Neural cell (in vitro differentiated cells): ENCODE measurements around the gene GDF7. TPM values are rescaled to one million over a fixed set of nuclear protein-coding genes. Genes with fewer than 3 reads are reported as not detected.

Experiments used
- H2AFZ ChIP-seq: fragments of 200-600, 300-800 bp; sonication (generic), shearing (Covaris generic); 2 replicates; pipeline ENCODE4 v1.6.0; 2014; ENCODE audit warnings: low read depth, mild to moderate bottlenecking, antibody characterized with exemption, low read length, moderate library complexity
- H3F3A ChIP-seq: fragments of 200-600 bp; shearing (Covaris generic); 2 replicates; pipeline ENCODE4 v1.6.1; 2016; ENCODE audit warnings: mild to moderate bottlenecking, moderate library complexity, mixed read lengths, antibody characterized with exemption, low read length; ENCODE audit not compliant: insufficient read depth, poor library complexity, severe bottlenecking
- H3K27ac ChIP-seq: fragments of 200-600, 300-800 bp; sonication (generic), shearing (Covaris generic); 2 replicates; pipeline ENCODE4 v1.5.1; 2014; ENCODE audit warnings: mild to moderate bottlenecking, low read length, moderate library complexity
- H3K27me3 ChIP-seq: fragments of 300-800, 200-600 bp; sonication (generic), shearing (Covaris generic); 2 replicates; pipeline ENCODE4 v1.6.0; 2014; ENCODE audit warnings: mild to moderate bottlenecking, low read depth, low read length, moderate library complexity; ENCODE audit not compliant: insufficient read depth
- H3K36me3 ChIP-seq: fragments of 300-800, 200-600 bp; sonication (generic), shearing (Covaris generic); 2 replicates; pipeline ENCODE4 v1.5.1; 2014; ENCODE audit warnings: mild to moderate bottlenecking, antibody characterized with exemption, low read length, moderate library complexity; ENCODE audit not compliant: insufficient read depth
- H3K4me2 ChIP-seq: fragments of 300-800, 200-600 bp; sonication (generic), shearing (Covaris generic); 2 replicates; pipeline ENCODE4 v1.6.0; 2014; ENCODE audit warnings: mild to moderate bottlenecking, low read length
- H3K4me3 ChIP-seq: fragments of 300-800, 200-600 bp; sonication (generic), shearing (Covaris generic); 2 replicates; pipeline ENCODE4 v1.5.1; 2014; ENCODE audit warnings: mild to moderate bottlenecking, low read length, moderate library complexity
- H3K79me2 ChIP-seq: fragments of 200-600 bp; shearing (Covaris generic); replicated peaks from 2 replicates; pipeline ENCODE4 v1.6.0; 2014; ENCODE audit warnings: mild to moderate bottlenecking, low read length, moderate library complexity; ENCODE audit not compliant: insufficient read depth
- H3K9ac ChIP-seq: fragments of 300-800, 200-600 bp; sonication (generic), shearing (Covaris generic); 2 replicates; pipeline ENCODE4 v1.6.1; 2016; ENCODE audit warnings: mild to moderate bottlenecking, low read length, mixed read lengths
- H3K9me2 ChIP-seq: fragments of 200-600 bp; shearing (Covaris generic); 2 replicates; pipeline ENCODE4 v1.6.1; 2016; ENCODE audit warnings: mild to moderate bottlenecking, low read length, mixed read lengths; ENCODE audit not compliant: insufficient read depth
- H3K9me3 ChIP-seq: fragments of 200-600, 300-800 bp; sonication (generic), shearing (Covaris generic); 2 replicates; pipeline ENCODE4 v1.6.1; 2016; ENCODE audit warnings: mild to moderate bottlenecking, mixed run types, low read length, moderate library complexity, mixed read lengths
- H4K20me1 ChIP-seq: fragments of 200-600 bp; shearing (Covaris generic); 2 replicates; pipeline ENCODE4 v1.6.1; 2016; ENCODE audit warnings: mild to moderate bottlenecking, mixed run types; ENCODE audit not compliant: insufficient read depth
- CTCF ChIP-seq: fragments of 450-650 bp; IDR thresholded peaks from 2 replicates; pipeline ENCODE4 v1.5.1; 2014; ENCODE audit warnings: antibody characterized with exemption, mild to moderate bottlenecking, moderate library complexity; ENCODE audit not compliant: poor library complexity, severe bottlenecking
- EP300 ChIP-seq: fragments of 450-650 bp; conservative IDR thresholded peaks from 2 replicates; pipeline ENCODE4 v1.6.1; 2014; ENCODE audit warnings: antibody characterized with exemption, mild to moderate bottlenecking, moderate library complexity; ENCODE audit not compliant: poor library complexity, severe bottlenecking
- EZH2 ChIP-seq: fragments of 200-600, 300-800 bp; shearing (Covaris generic), sonication (generic); IDR thresholded peaks from 2 replicates; pipeline ENCODE4 v1.6.1; 2014; ENCODE audit warnings: antibody characterized with exemption, low read length, borderline replicate concordance, mild to moderate bottlenecking; ENCODE audit not compliant: insufficient read depth, poor library complexity, severe bottlenecking
- MXI1 ChIP-seq: fragments of 450-650 bp; conservative IDR thresholded peaks from 2 replicates; pipeline ENCODE4 v1.6.1; 2014; ENCODE audit warnings: antibody characterized with exemption, mild to moderate bottlenecking; ENCODE audit not compliant: poor library complexity, severe bottlenecking
- POLR2AphosphoS5 ChIP-seq: IDR thresholded peaks from 2 replicates; pipeline ENCODE4 v1.6.1; 2012
- RAD21 ChIP-seq: fragments of 450-650 bp; conservative IDR thresholded peaks from 2 replicates; pipeline ENCODE4 v1.6.1; 2014; ENCODE audit warnings: antibody characterized with exemption, mild to moderate bottlenecking, moderate library complexity
- REST ChIP-seq: IDR thresholded peaks from 2 replicates; pipeline ENCODE4 v1.6.1; 2012; ENCODE audit warnings: borderline replicate concordance
- SMC3 ChIP-seq: fragments of 450-650 bp; conservative IDR thresholded peaks from 2 replicates; pipeline ENCODE4 v1.6.1; 2014; ENCODE audit warnings: antibody characterized with exemption, mild to moderate bottlenecking, moderate library complexity; ENCODE audit not compliant: poor library complexity
- TAF1 ChIP-seq: IDR thresholded peaks from 2 replicates; pipeline ENCODE4 v1.6.1; 2012; ENCODE audit warnings: low read depth
- polyA plus RNA-seq: library from polyadenylated mRNA; depleted of rRNA; stranded (reverse); fragments of >200 nt; gene quantifications from 2 replicates; pipeline ENCODE4 v1.2.3, GENCODE V29; 2014

The GDF7 gene
- polyA plus RNA-seq, 1 donor from 2014 or later, result 0.38 TPM

GRCh38 chr2:20704886-20705285 lies 37.9 kb downstream of the GDF7 start:
- no peak for TF ChIP-seq RAD21
- no peak for TF ChIP-seq EZH2
- no peak for TF ChIP-seq MXI1
- no peak for TF ChIP-seq CTCF
- no peak for TF ChIP-seq REST
- Histone ChIP-seq H4K20me1 (no peaks in the 10 kb centered on the region), H3K4me2 (no peak overlapping the region), H3K36me3 (no peaks in the 10 kb centered on the region), H3K9ac (no peak overlapping the region), H3K9me2 (no peaks in the 10 kb centered on the region), H3K27ac (no peak overlapping the region), H3K9me3 (no peaks in the 10 kb centered on the region), H3K79me2 (no peaks in the 10 kb centered on the region), H3F3A (no peaks in the 10 kb centered on the region), H3K27me3 (no peaks in the 10 kb centered on the region), H3K4me3 (no peak overlapping the region), H2AFZ (no peak overlapping the region)

GRCh38 chr2:20706217-20706616 lies 39.3 kb downstream of the GDF7 start:
- Histone ChIP-seq H3K36me3 (no peaks in the 10 kb centered on the region), H3K4me2 (no peak overlapping the region), H3K4me3 (no peak overlapping the region), H3K79me2 (no peaks in the 10 kb centered on the region), H3K9ac (no peak overlapping the region), H3F3A (no peaks in the 10 kb centered on the region), H3K9me3 (no peaks in the 10 kb centered on the region), H4K20me1 (no peaks in the 10 kb centered on the region), H3K27ac (no peak overlapping the region), H3K27me3 (no peaks in the 10 kb centered on the region), H2AFZ (no peak overlapping the region), H3K9me2 (no peaks in the 10 kb centered on the region)
- TF ChIP-seq CTCF (no peak), SMC3 (no peak), MXI1 (no peak), REST (no peak), TAF1 (no peak), RAD21 (no peak), EP300 (no peak), EZH2 (no peak), POLR2AphosphoS5 (no peak)
